GM10266 (cell line): ENCODE measurements around the gene SLC39A10.
"Not testable (repeated sequence)": the region's sequence is repeated elsewhere in the genome, so short reads cannot be mapped to it uniquely, and the experiment has no call there.

Experiments used
- DNase-seq: peaks from one replicate; pipeline ENCODE4 v3.0.0; 2012; ENCODE audit errors: extremely low spot score
- CTCF ChIP-seq: IDR thresholded peaks from 2 replicates; pipeline ENCODE4 v1.5.1; 2012; ENCODE audit warnings: mild to moderate bottlenecking, low read depth; ENCODE audit not compliant: control insufficient read depth, insufficient read depth; ENCODE audit errors: missing control alignments

The SLC39A10 gene

GRCh38 chr2:195636890-195637289, 20.1 kb upstream of the SLC39A10 start:
- no peak for DNase-seq
- TF ChIP-seq CTCF: no peak

- no peak for TF ChIP-seq CTCF
- no peak for DNase-seq
Observed at GRCh38 chr2:195638750-195639149, 18.3 kb upstream of the SLC39A10 start.

DNA sequence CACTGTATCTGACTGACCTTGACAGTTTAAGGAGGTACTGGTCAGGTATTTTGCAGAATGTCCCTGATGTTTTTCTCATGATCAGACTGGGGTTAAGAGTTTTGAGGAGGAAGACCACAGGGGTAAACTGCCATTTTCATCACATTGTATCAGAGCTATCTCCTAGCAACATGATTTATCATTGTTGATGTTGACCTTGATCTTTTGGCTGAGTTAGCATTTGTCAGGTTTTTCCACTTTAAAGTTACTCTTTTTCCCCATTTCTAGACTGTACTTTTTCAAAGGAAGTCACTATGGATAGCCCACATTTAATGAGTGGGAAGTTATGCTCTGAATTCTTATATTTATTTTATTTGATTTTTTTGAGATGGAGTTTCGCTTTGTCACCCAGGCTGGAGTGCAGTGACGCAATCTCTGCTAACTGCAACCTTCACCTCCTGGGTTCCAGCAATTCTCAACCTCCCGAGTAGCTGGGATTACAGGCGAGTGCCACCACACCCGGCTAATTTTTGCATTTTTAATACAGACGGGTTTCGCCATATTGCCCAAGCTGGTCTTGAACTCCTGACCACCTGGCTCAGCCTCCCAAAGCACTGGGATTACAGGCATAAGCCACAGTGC, 17.7 kb upstream of the SLC39A10 start:
- no peak for DNase-seq
- no peak for TF ChIP-seq CTCF

- DNase-seq: no peak
- no peak for TF ChIP-seq CTCF
Observed at GRCh38 chr2:195639959-195640358, 17.1 kb upstream of the SLC39A10 start.

DNA sequence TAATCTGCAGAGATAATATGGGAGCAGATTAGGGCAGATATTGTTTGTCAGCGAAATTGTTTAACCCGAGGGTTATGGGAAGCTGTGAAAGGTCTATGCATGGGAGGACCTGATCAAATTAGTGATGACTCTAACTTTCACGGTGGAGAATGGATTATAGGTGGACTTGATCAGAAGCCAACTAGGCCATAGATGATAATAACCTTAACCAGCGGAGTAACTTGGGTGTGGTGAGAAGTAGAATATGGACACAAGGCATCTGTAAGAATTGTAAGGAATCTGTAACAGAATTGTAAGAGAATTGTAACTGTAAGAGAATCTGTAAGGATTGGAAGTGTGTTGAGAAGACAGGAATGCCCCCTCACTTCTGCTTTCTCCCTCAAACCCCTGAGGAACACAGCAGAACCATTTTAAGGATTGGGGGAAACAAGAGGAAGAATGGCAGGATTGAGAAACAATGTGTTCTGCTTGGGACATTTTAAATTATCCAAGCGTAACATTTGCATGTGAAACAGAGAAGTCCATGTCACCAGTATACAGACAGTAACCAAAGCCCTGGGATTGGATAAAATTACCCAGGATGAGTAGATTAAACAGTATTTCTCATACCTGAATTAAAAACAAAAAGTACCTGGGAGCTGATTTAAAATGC, 14.9 kb upstream of the SLC39A10 start:
- no peak for DNase-seq
- no peak for TF ChIP-seq CTCF

GRCh38 chr2:195642679-195643068, 14.4 kb upstream of the SLC39A10 start:
- no peak for DNase-seq
- no peak for TF ChIP-seq CTCF

- not testable (repeated sequence) for DNase-seq
Observed at GRCh38 chr2:195644708-195645107, 12.3 kb upstream of the SLC39A10 start.
